GM10266 (cell line): ENCODE data around the gene ABCA2.

Source experiments
- DNase-seq: peaks from one replicate; pipeline ENCODE4 v3.0.0; 2012; ENCODE audit errors: extremely low spot score
- CTCF ChIP-seq: IDR thresholded peaks from 2 replicates; pipeline ENCODE4 v1.5.1; 2012; ENCODE audit warnings: mild to moderate bottlenecking, low read depth; ENCODE audit not compliant: control insufficient read depth, insufficient read depth; ENCODE audit errors: missing control alignments

The ABCA2 gene

GRCh38 chr9:137041124-137041523 is 13.1 kb upstream of the ABCA2 start:
- DNase-seq = no peak
- TF ChIP-seq CTCF = no peak

- TF ChIP-seq CTCF = no peak
- DNase-seq = no peak
Measured at GRCh38 chr9:137040568-137040967, 12.5 kb upstream of the ABCA2 start.

- DNase-seq = no peak
- TF ChIP-seq CTCF = no peak
Measured at GRCh38 chr9:137039611-137040366, 11.8 kb upstream of the ABCA2 start.

GRCh38 chr9:137038916-137039315 is 10.9 kb upstream of the ABCA2 start:
- no peak for DNase-seq
- no peak for TF ChIP-seq CTCF

GRCh38 chr9:137037483-137037882 is 9.4 kb upstream of the ABCA2 start:
- no peak for TF ChIP-seq CTCF
- DNase-seq = no peak

GRCh38 chr9:137037035-137037434 is 9.0 kb upstream of the ABCA2 start:
- no peak for TF ChIP-seq CTCF

GRCh38 chr9:137035937-137036336 is 7.9 kb upstream of the ABCA2 start:
- DNase-seq = no peak
- TF ChIP-seq CTCF = no peak

More at GRCh38 chr9:137037035-137037434, 9.0 kb upstream of the ABCA2 start:
- DNase-seq = no peak
